Fibroblast of the aortic adventitia (primary cell): ENCODE results near the gene TRIM34. TPM values are rescaled to one million over a fixed set of nuclear protein-coding genes. Genes with fewer than 3 reads are reported as not detected.
"Not testable (repeated sequence)": the region's sequence is repeated elsewhere in the genome, so short reads cannot be mapped to it uniquely, and the experiment has no call there.

ENCODE experiments used
- DNase-seq: peaks from one replicate; pipeline ENCODE4 v3.0.0-alpha.2; 2010; ENCODE audit warnings: low read depth
- H3K4me3 ChIP-seq: 2 replicates; pipeline ENCODE4 v1.5.1; 2011; ENCODE audit warnings: low read depth, mild to moderate bottlenecking, control low read depth, low read length, moderate library complexity
- CTCF ChIP-seq: IDR thresholded peaks from 2 replicates; pipeline ENCODE4 v1.5.1; 2011; ENCODE audit warnings: mild to moderate bottlenecking, low read length, control low read depth, inconsistent platforms; ENCODE audit not compliant: insufficient read depth
- total RNA-seq: library from RNA; depleted of rRNA; stranded (reverse); fragments of >200 nt; gene quantifications from 2 replicates; pipeline ENCODE4 v1.2.3, GENCODE V29; 2012; ENCODE audit warnings: low replicate concordance

TRIM34 gene
- total RNA-seq, 1 donor = 15.5 TPM

- no peak for DNase-seq
- H3K4me3 ChIP-seq = no peak overlapping the region
- no peak for TF ChIP-seq CTCF
Observed at GRCh38 chr11:5663511-5663910, 38.7 kb downstream of the TRIM34 start.

GRCh38 chr11:5665051-5665570 is 40.3 kb downstream of the TRIM34 start:
- no peak overlapping the region for H3K4me3 ChIP-seq
- TF ChIP-seq CTCF = no peak
- DNase-seq = no peak

- no peak overlapping the region for H3K4me3 ChIP-seq
- TF ChIP-seq CTCF = no peak
- no peak for DNase-seq
Observed at GRCh38 chr11:5665746-5666401, 41.1 kb downstream of the TRIM34 start.

- no peak for TF ChIP-seq CTCF
- DNase-seq = no peak
- no peak overlapping the region for H3K4me3 ChIP-seq
Observed at GRCh38 chr11:5666402-5666793, 41.6 kb downstream of the TRIM34 start.

GRCh38 chr11:5671831-5672230 is 47.0 kb downstream of the TRIM34 start:
- no peak for TF ChIP-seq CTCF
- no peak for DNase-seq

GRCh38 chr11:5674391-5674790 is 49.6 kb downstream of the TRIM34 start:
- no peak for TF ChIP-seq CTCF
- H3K4me3 ChIP-seq = no peak overlapping the region
- no peak for DNase-seq

More at GRCh38 chr11:5671831-5672230, 47.0 kb downstream of the TRIM34 start:
- no peak overlapping the region for H3K4me3 ChIP-seq

- H3K4me3 ChIP-seq = no peak overlapping the region
- no peak for TF ChIP-seq CTCF
- no peak for DNase-seq
Observed at GRCh38 chr11:5679811-5680210, 55.0 kb downstream of the TRIM34 start.

GRCh38 chr11:5682890-5683441 is 58.2 kb downstream of the TRIM34 start:
- not testable (repeated sequence) for DNase-seq, H3K4me3 ChIP-seq

GRCh38 chr11:5683620-5684019 is 58.8 kb downstream of the TRIM34 start:
- H3K4me3 ChIP-seq, DNase-seq: not testable (repeated sequence)
